ENCODE measurements around the gene ABCA9.
"Not testable (repeated sequence)": the region's sequence is repeated elsewhere in the genome, so short reads cannot be mapped to it uniquely, and the experiment has no call there.

The ABCA9 gene

DNA sequence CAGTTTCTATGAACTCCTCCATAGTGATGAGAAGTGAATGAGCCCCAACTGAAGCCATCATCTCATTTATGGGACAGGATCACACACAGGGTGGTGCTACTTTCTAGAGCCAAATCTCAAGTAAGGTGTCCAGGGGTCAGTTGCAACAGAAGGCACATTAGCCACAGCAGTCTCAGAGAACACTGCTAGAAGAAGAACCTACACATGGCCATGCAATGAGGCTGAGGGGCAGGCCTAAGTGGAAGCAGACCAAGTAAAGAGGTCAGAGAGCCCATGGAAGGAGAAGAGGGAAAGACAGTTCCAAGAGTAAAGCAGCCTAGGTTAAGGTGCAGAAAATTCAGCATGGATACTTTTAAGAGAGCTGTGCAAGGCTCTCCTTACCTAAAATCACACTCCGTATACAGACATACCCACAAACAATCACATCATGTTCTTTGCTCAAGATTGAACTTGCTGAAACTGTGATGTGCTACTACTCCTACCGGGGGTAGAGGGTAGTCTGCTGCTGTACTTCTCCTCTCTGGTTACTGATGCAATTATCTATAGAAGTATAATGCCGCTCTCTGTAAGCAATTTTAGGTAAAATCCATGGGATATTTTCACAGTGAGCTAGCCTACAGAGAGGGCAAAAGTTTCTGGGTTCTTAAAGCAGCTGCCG lies 107.3 kb downstream of the ABCA9 start:
- Histone ChIP-seq H3K9me3 (ENCODE audit: control insufficient read depth, insufficient read depth, low read depth, low read length) (no peaks in the 10 kb centered on the region), H3K4me1 (ENCODE audit: control insufficient read depth, insufficient read depth, low read length) (no peaks in the 10 kb centered on the region), H3K4me3 (ENCODE audit: low read depth, low read length) (no peak overlapping the region), H3K27ac (ENCODE audit: extremely low read depth, low read depth, low read length) (no peak overlapping the region), H3K36me3 (ENCODE audit: control insufficient read depth in 2 of 2, insufficient read depth in 1 of 2, low read length in 2 of 2) (no peaks in the 10 kb centered on the region)
- ChIA-PET POLR2A (no interaction called here), CTCF (no interaction called here)
- TF ChIP-seq, protein P1, sequence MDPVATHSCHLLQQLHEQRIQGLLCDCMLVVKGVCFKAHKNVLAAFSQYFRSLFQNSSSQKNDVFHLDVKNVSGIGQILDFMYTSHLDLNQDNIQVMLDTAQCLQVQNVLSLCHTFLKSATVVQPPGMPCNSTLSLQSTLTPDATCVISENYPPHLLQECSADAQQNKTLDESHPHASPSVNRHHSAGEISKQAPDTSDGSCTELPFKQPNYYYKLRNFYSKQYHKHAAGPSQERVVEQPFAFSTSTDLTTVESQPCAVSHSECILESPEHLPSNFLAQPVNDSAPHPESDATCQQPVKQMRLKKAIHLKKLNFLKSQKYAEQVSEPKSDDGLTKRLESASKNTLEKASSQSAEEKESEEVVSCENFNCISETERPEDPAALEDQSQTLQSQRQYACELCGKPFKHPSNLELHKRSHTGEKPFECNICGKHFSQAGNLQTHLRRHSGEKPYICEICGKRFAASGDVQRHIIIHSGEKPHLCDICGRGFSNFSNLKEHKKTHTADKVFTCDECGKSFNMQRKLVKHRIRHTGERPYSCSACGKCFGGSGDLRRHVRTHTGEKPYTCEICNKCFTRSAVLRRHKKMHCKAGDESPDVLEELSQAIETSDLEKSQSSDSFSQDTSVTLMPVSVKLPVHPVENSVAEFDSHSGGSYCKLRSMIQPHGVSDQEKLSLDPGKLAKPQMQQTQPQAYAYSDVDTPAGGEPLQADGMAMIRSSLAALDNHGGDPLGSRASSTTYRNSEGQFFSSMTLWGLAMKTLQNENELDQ (tag by site-specific recombination; IDR thresholded peaks at IDR 0.05; ENCODE audit: low read depth) = no peak
- TF ChIP-seq KLF9 (tag by site-specific recombination; IDR thresholded peaks at IDR 0.05; ENCODE audit: low read depth) = no peak

DNA sequence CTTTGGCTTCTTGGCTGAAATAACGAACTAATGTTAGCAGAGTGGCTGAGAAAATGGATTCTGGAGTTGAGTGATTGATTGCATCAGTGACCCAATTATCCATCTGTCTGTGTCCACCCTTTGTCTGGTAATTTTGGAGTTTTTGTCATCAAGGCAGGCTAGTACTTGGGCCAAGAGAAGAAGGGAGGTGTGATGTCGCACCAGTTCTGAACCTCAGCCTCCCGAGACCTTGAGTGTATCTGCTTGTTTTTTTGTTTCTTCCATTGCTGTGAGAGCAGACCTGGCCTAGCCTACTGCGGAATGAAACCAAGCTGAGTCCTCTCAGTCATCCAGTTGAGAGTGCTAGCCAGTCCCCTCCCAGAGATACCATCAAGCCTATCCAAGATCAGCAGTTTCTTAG lies 110.0 kb downstream of the ABCA9 start:
- ChIA-PET CTCF (no interaction called here), POLR2A (no interaction called here)
- Histone ChIP-seq H3K9me3 (ENCODE audit: control insufficient read depth, insufficient read depth, low read depth, low read length) (no peaks in the 10 kb centered on the region), H3K36me3 (ENCODE audit: control insufficient read depth in 2 of 2, insufficient read depth in 1 of 2, low read length in 2 of 2) (no peaks in the 10 kb centered on the region), H3K27ac (ENCODE audit: extremely low read depth, low read depth, low read length) (no peak overlapping the region), H3K4me3 (ENCODE audit: low read depth, low read length) (no peak overlapping the region), H3K4me1 (ENCODE audit: control insufficient read depth, insufficient read depth, low read length) (no peaks in the 10 kb centered on the region)
- TF ChIP-seq SP2 (tag by site-specific recombination; IDR thresholded peaks at IDR 0.05) = no peak
- TF ChIP-seq ZNF140 (tag by site-specific recombination; IDR thresholded peaks at IDR 0.05) = no peak
- TF ChIP-seq ZNF10 (tag by site-specific recombination; IDR thresholded peaks at IDR 0.05) = no peak
- no peak for TF ChIP-seq ZIC2 (tag by site-specific recombination; IDR thresholded peaks at IDR 0.05)
- no peak for TF ChIP-seq ZNF341 (tag by site-specific recombination; IDR thresholded peaks at IDR 0.05; ENCODE audit: low read depth)
- TF ChIP-seq ZNF792 (tag by site-specific recombination; IDR thresholded peaks at IDR 0.05) = no peak
- no peak for TF ChIP-seq ZNF610 (tag by site-specific recombination; IDR thresholded peaks at IDR 0.05; ENCODE audit: borderline replicate concordance)

DNA sequence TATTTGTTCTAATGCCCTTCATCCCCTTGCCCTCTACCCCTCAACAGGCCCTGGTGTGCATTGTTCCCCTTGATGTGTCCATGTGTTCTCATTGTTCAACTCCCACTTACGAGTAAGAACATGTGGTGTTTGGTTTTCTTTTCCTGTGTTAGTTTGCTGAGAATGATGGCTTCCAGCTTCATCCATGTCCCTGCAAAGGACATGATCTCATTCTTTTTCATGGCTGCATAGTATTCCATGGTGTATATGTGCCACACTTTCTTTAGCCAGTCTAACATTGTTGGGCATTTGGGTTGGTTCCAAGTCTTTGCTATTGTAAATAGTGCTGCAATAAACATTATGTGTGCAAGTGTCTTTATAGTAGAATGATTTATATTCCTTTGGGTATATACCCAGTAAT lies 112.9 kb downstream of the ABCA9 start:
- POLR2A ChIA-PET; H3K4me3 ChIP-seq (ENCODE audit: low read depth, low read length): not testable (repeated sequence)

DNA sequence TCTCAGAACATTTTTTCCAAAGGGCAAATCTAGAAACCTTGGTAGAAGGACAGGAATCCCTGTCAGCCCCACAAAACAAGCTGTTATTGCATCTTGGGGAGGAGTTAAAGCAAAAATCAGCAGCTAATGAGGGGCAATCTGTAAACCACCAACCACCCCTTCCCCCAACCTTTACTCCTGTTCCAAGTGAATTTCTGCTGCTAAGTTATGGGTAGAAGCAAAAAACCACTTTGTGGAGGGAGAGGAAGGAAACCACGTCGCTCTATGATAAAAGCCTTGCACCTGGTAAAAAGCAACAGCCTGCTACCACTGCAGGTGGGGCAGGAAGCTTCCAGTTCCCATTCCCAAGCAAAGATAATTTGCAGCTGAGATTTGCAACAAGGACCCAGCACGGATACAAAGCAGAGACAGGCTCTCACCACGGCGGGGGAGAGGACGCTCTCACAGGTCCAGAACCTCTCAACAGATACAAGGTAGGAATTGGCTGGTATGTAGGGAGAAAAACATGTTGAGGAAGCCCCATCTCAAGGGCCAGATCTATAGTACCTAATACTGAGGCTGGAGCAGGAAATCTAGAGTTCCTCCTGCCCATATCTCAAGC lies 116.2 kb downstream of the ABCA9 start:
- Histone ChIP-seq H3K36me3 (ENCODE audit: control insufficient read depth in 2 of 2, insufficient read depth in 1 of 2, low read length in 2 of 2) (no peaks in the 10 kb centered on the region), H3K27ac (ENCODE audit: extremely low read depth, low read depth, low read length) (no peak overlapping the region), H3K4me1 (ENCODE audit: control insufficient read depth, insufficient read depth, low read length) (no peaks in the 10 kb centered on the region), H3K9me3 (ENCODE audit: control insufficient read depth, insufficient read depth, low read depth, low read length) (no peaks in the 10 kb centered on the region), H3K4me3 (ENCODE audit: low read depth, low read length) (no peak overlapping the region)
- CTCF ChIA-PET = no interaction called here
- POLR2A ChIA-PET = no interaction called here
- TF ChIP-seq RBAK (tag by site-specific recombination; IDR thresholded peaks at IDR 0.05) (no peak), HOXD13 (CRISPR knock-in tag; IDR thresholded peaks at IDR 0.05; ENCODE audit: borderline replicate concordance) (no peak), ZNF19 (tag by site-specific recombination; IDR thresholded peaks at IDR 0.05; ENCODE audit: low read depth) (no peak), ZBTB7A (tag by site-specific recombination; IDR thresholded peaks at IDR 0.05; ENCODE audit: low read depth) (no peak), ZBTB8A (tag by site-specific recombination; IDR thresholded peaks at IDR 0.05) (no peak), ZNF560 (tag by site-specific recombination; IDR thresholded peaks at IDR 0.05; ENCODE audit: borderline replicate concordance) (no peak), ZNF548 (tag by site-specific recombination; IDR thresholded peaks at IDR 0.05) (no peak), WT1 (tag by site-specific recombination; IDR thresholded peaks at IDR 0.05) (no peak), ZFP37 (tag by site-specific recombination; IDR thresholded peaks at IDR 0.05) (no peak), ZNF585B (tag by site-specific recombination; IDR thresholded peaks at IDR 0.05) (no peak), ZNF777 (tag by site-specific recombination; IDR thresholded peaks at IDR 0.05; ENCODE audit: borderline replicate concordance) (no peak), KLF9 (tag by site-specific recombination; IDR thresholded peaks at IDR 0.05; ENCODE audit: low read depth) (no peak)
- TF ChIP-seq, protein P2, sequence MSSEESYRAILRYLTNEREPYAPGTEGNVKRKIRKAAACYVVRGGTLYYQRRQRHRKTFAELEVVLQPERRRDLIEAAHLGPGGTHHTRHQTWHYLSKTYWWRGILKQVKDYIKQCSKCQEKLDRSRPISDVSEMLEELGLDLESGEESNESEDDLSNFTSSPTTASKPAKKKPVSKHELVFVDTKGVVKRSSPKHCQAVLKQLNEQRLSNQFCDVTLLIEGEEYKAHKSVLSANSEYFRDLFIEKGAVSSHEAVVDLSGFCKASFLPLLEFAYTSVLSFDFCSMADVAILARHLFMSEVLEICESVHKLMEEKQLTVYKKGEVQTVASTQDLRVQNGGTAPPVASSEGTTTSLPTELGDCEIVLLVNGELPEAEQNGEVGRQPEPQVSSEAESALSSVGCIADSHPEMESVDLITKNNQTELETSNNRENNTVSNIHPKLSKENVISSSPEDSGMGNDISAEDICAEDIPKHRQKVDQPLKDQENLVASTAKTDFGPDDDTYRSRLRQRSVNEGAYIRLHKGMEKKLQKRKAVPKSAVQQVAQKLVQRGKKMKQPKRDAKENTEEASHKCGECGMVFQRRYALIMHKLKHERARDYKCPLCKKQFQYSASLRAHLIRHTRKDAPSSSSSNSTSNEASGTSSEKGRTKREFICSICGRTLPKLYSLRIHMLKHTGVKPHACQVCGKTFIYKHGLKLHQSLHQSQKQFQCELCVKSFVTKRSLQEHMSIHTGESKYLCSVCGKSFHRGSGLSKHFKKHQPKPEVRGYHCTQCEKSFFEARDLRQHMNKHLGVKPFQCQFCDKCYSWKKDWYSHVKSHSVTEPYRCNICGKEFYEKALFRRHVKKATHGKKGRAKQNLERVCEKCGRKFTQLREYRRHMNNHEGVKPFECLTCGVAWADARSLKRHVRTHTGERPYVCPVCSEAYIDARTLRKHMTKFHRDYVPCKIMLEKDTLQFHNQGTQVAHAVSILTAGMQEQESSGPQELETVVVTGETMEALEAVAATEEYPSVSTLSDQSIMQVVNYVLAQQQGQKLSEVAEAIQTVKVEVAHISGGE (tag by site-specific recombination; conservative IDR thresholded peaks at IDR 0.05; ENCODE audit: low read depth) = no peak

More for the DNA sequence above, 112.9 kb downstream of the ABCA9 start:
- TF ChIP-seq ZNF146 (tag by site-specific recombination; IDR thresholded peaks at IDR 0.05) = peak; percentile 88
- H3K9me3 ChIP-seq (ENCODE audit: control insufficient read depth, insufficient read depth, low read depth, low read length); H3K4me1 ChIP-seq (ENCODE audit: control insufficient read depth, insufficient read depth, low read length); H3K27ac ChIP-seq (ENCODE audit: extremely low read depth, low read depth, low read length); H3K36me3 ChIP-seq (ENCODE audit: control insufficient read depth in 2 of 2, insufficient read depth in 1 of 2, low read length in 2 of 2); CTCF ChIA-PET: not testable (repeated sequence)
